ENCODE measurements around the gene UTF1.

GRCh38 chr10:133272301-133272963 lies 42.4 kb downstream of the UTF1 start:
- TF ChIP-seq CTCF (IDR thresholded peaks at IDR 0.05; ENCODE audit: control extremely low read depth in 1 of 3, insufficient read depth in 1 of 3, low read depth in 1 of 3, low read length in 3 of 3) (no peak), CHD2 (IDR thresholded peaks at IDR 0.05; ENCODE audit: low read length) (no peak), EZH2 (IDR thresholded peaks at IDR 0.05; ENCODE audit: low read depth, low read length, severe bottlenecking) (no peak), KDM1A (IDR thresholded peaks at IDR 0.05; ENCODE audit: borderline replicate concordance, low read length) (no peak), CHD7 (IDR thresholded peaks at IDR 0.05; ENCODE audit: insufficient replicate concordance, low read length) (no peak), POLR2AphosphoS5 (IDR thresholded peaks at IDR 0.05; ENCODE audit: low read depth, low read length) (no peak)
